A549 (cell line): Measurements from ENCODE around the gene DNAAF3. TPM values are rescaled to one million over a fixed set of nuclear protein-coding genes. Genes with fewer than 3 reads are reported as not detected.

Experiments used
- ATAC-seq, 2 experiments: fragments of 200-7000 bp in 1 of 2; fragments of >200 bp in 1 of 2; cut with Nextera tagmentation in 1 of 2; cut with Tn5 transposase in 1 of 2; 3 replicates each; pipeline versions ENCODE4 v1.8.0 to v1.9.1; 2018 to 2020; ENCODE audit warnings: mild to moderate bottlenecking in 1 of 2, moderate library complexity in 1 of 2
- CTCF ChIA-PET: fragments of 300-600 bp; sonication (Branson Sonifier 250); formaldehyde crosslinking; extraction: SDS; loops from one replicate; lab custom pipeline; 2021; ENCODE audit warnings: antibody characterized with exemption, inconsistent platforms; lab: Yijun Ruan, JAX
- POLR2A ChIA-PET: fragments of 350-600 bp; formaldehyde crosslinking; extraction: SDS; loops from one replicate; lab custom pipeline; 2021; ENCODE audit warnings: antibody characterized with exemption, inconsistent platforms; lab: Yijun Ruan, JAX
- DNase-seq, 2 experiments: peaks; one replicate each; pipeline versions ENCODE4 v3.0.0 to v3.0.0-alpha.2; 2011 to 2016; ENCODE audit warnings: low read depth in 1 of 2, low spot score in 1 of 2
- FAIRE-seq: peaks from 2 replicates; lab custom pipeline; 2011; peaks lifted over from hg19 to GRCh38; lab: Jason Lieb, UNC
- H3K27ac ChIP-seq, 2 experiments: fragments of >200 bp; sonication (Bioruptor Twin); formaldehyde crosslinking; 3 replicates each; pipeline ENCODE4 v1.5.1; 2016 to 2017
- H3K4me1 ChIP-seq: fragments of >200 bp; sonication (Bioruptor Twin); formaldehyde crosslinking; 3 replicates; pipeline ENCODE4 v1.6.1; 2016
- H3K4me2 ChIP-seq: fragments of >200 bp; sonication (Bioruptor Twin); formaldehyde crosslinking; 3 replicates; pipeline ENCODE4 v1.6.1; 2016
- H3K4me3 ChIP-seq: fragments of >200 bp; sonication (Bioruptor Twin); formaldehyde crosslinking; 3 replicates; pipeline ENCODE4 v1.5.1; 2016
- H3K9me3 ChIP-seq: fragments of >200 bp; sonication (Bioruptor Twin); formaldehyde crosslinking; 3 replicates; pipeline ENCODE4 v1.6.1; 2016
- BHLHE40 ChIP-seq: IDR thresholded peaks from 2 replicates; pipeline ENCODE4 v1.6.1; 2012; ENCODE audit warnings: low read depth, low read length, inconsistent platforms
- CBX2 ChIP-seq: fragments of 200-600 bp; sonication (generic); IDR thresholded peaks from 2 replicates; pipeline ENCODE4 v1.6.1; 2016; ENCODE audit warnings: low read depth, mild to moderate bottlenecking, borderline replicate concordance
- CHD2 ChIP-seq: fragments of 150-350 bp; IDR thresholded peaks from 2 replicates; pipeline ENCODE4 v1.6.1; 2014; ENCODE audit warnings: low read length; ENCODE audit not compliant: partially characterized antibody
- ESRRA ChIP-seq: fragments of 150-350 bp; IDR thresholded peaks from 2 replicates; pipeline ENCODE4 v1.6.1; 2014; ENCODE audit warnings: mild to moderate bottlenecking, low read length, borderline replicate concordance
- HOXA7 ChIP-seq: fragments of 250-450 bp; sonication (Bioruptor Pico); IDR thresholded peaks from 2 replicates; pipeline ENCODE4 v1.5.0; 2020; ENCODE audit warnings: mild to moderate bottlenecking, moderate library complexity
- HOXB5 ChIP-seq: fragments of 250-450 bp; sonication (Bioruptor Pico); IDR thresholded peaks from 2 replicates; pipeline ENCODE4 v1.5.0; 2020; ENCODE audit warnings: mild to moderate bottlenecking, moderate library complexity
- JUN ChIP-seq, 2 experiments: fragments of >200 bp; sonication (Bioruptor Twin); formaldehyde crosslinking; IDR thresholded peaks; 2 replicates in 1 of 2; 3 replicates in 1 of 2; pipeline ENCODE4 v1.6.1; 2016 to 2017
- JUNB ChIP-seq: fragments of >200 bp; sonication (Bioruptor Twin); formaldehyde crosslinking; IDR thresholded peaks from 2 replicates; pipeline ENCODE4 v1.6.1; 2016
- KDM1A ChIP-seq: fragments of 200-600 bp; sonication (generic); IDR thresholded peaks from 2 replicates; pipeline ENCODE4 v1.6.1; 2016; ENCODE audit warnings: low read depth, mild to moderate bottlenecking
- KDM5A ChIP-seq: fragments of 200-600 bp; sonication (generic); IDR thresholded peaks from 2 replicates; pipeline ENCODE4 v1.6.1; 2016; ENCODE audit warnings: antibody characterized with exemption, mild to moderate bottlenecking
- MYC ChIP-seq: IDR thresholded peaks from 2 replicates; pipeline ENCODE4 v1.6.1; 2012; ENCODE audit warnings: mild to moderate bottlenecking, inconsistent platforms, low read length, improper control_type of control experiment, borderline replicate concordance
- PHF8 ChIP-seq: fragments of 200-600 bp; sonication (generic); IDR thresholded peaks from 2 replicates; pipeline ENCODE4 v1.6.1; 2016; ENCODE audit warnings: low read depth, mild to moderate bottlenecking, antibody characterized with exemption, moderate library complexity, borderline replicate concordance
- POLR2A ChIP-seq: IDR thresholded peaks from 2 replicates; pipeline ENCODE4 v1.6.1; 2012; ENCODE audit warnings: mild to moderate bottlenecking, low read length
- POLR2AphosphoS2 ChIP-seq: conservative IDR thresholded peaks from 2 replicates; pipeline ENCODE4 v1.6.1; 2012; ENCODE audit warnings: low read length, improper control_type of control experiment, inconsistent platforms
- RAD21 ChIP-seq, 2 experiments: fragments of >200 bp in 1 of 2; sonication (Bioruptor Twin) in 1 of 2; formaldehyde crosslinking in 1 of 2; IDR thresholded peaks in 1 of 2; conservative IDR thresholded peaks in 1 of 2; 2 replicates in 1 of 2; 3 replicates in 1 of 2; pipeline ENCODE4 v1.6.1; 2012 to 2018; ENCODE audit warnings: inconsistent platforms in 1 of 2
- RARB ChIP-seq: fragments of 250-450 bp; sonication (Bioruptor Pico); IDR thresholded peaks from 2 replicates; pipeline ENCODE4 v1.8.0; 2021; ENCODE audit warnings: mild to moderate bottlenecking, moderate library complexity
- RCOR1 ChIP-seq: fragments of 150-350 bp; IDR thresholded peaks from 2 replicates; pipeline ENCODE4 v1.6.1; 2014; ENCODE audit warnings: antibody characterized with exemption, low read length, low read depth
- RNF2 ChIP-seq: fragments of 200-600 bp; sonication (generic); IDR thresholded peaks from 2 replicates; pipeline ENCODE4 v1.6.1; 2016; ENCODE audit warnings: low read depth, mild to moderate bottlenecking, antibody characterized with exemption, moderate library complexity, borderline replicate concordance
- SREBF2 ChIP-seq: fragments of 450-650 bp; IDR thresholded peaks from 2 replicates; pipeline ENCODE4 v1.6.1; 2014; ENCODE audit warnings: mild to moderate bottlenecking, moderate library complexity
- ZNF302 ChIP-seq: fragments of 250-450 bp; sonication (Bioruptor Pico); IDR thresholded peaks from 2 replicates; pipeline ENCODE4 v1.9.0; 2021; ENCODE audit warnings: inconsistent platforms, mild to moderate bottlenecking, moderate library complexity
- ZSCAN20 ChIP-seq: fragments of 250-450 bp; sonication (Bioruptor Pico); IDR thresholded peaks from 2 replicates; pipeline ENCODE4 v1.8.0; 2022; ENCODE audit warnings: mild to moderate bottlenecking, moderate library complexity
- WGBS: methylation state at CpG from one replicate; pipeline ENCODE4 v1.1.6; 2017; ENCODE audit errors: missing lambda C conversion rate; 5-methylcytosine and 5-hydroxymethylcytosine counted together
- polyA plus RNA-seq, 4 experiments: library from polyadenylated mRNA; depleted of rRNA in 3 of 4; stranded (reverse); fragments of >200 nt; fragmentation: RNase III in 1 of 4; extraction: RNeasy Plus Mini Kit Qiagen cat#74134 plus additional on column Dnase treatment in 1 of 4; gene quantifications; 2 replicates in 3 of 4; 3 replicates in 1 of 4; pipeline ENCODE4 v1.2.3, GENCODE V29; 2011 to 2017
- TF ChIP-seq, protein P1 (sequence below): IDR thresholded peaks from 2 replicates; pipeline ENCODE4 v1.6.1; 2012
- TF ChIP-seq, protein P2 (sequence below): fragments of 150-350 bp; IDR thresholded peaks from 2 replicates; pipeline ENCODE4 v1.6.1; 2014; ENCODE audit warnings: low read depth, mild to moderate bottlenecking, low read length
- TF ChIP-seq, protein P3 (sequence below): fragments of 200-600 bp; sonication (generic); IDR thresholded peaks from 2 replicates; pipeline ENCODE4 v1.6.1; 2016; ENCODE audit warnings: antibody characterized with exemption, mild to moderate bottlenecking, moderate library complexity

Gene DNAAF3
- polyA plus RNA-seq, 2 of the 4 experiments (the other 2 are of a cell fraction) = 4.0 to 5.3 TPM

DNA sequence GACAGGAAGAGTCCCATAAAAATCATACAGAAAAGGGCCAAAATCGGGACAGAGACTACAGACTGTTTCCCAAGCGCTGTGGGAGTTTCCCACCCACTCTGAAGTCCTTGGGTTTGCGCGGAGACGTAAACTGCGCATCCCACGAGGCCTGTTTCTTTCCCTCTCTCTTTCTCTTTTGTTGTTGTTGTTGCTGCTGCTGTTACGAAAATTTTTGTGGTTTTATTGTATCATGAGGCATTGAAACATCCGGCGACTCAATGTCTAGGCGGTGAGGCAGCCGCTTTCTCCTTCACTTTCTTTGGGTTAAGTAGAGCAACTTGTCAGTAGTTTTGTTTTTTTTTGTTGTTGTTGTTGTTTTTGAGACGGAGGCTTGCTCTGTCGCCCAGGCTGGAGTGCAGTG lies 47.4 kb downstream of the DNAAF3 start:
- POLR2A ChIA-PET = interaction anchor here (0.6 to 1.7 kb wide), 3 partner anchors 41 to 652 kb away, joined by 3 to 9 read pairs (median 3); partner anchors contain the start of gene ZNF628
- 91% methylated on average over 14 of the region's 14 CpGs for WGBS
- H3K9me3 ChIP-seq = no peaks in the 10 kb centered on the region
- peak overlapping the region in 1 of 2 experiments; percentile 94; a peak in 4 of 6 replicates for H3K27ac ChIP-seq
- TF ChIP-seq RCOR1 (no peak), SREBF2 (no peak), HOXA7 (CRISPR knock-in tag) (no peak), KDM5A (no peak), ZSCAN20 (CRISPR knock-in tag) (no peak), JUN (IDR thresholded peaks at IDR 0.05) (no peak), JUNB (no peak), BHLHE40 (no peak), RAD21 (conservative IDR thresholded peaks at IDR 0.05 in 1 of 2, IDR thresholded peaks at IDR 0.05 in 1 of 2) (no peak), KDM1A (no peak), CHD2 (no peak), POLR2A (no peak)
- TF ChIP-seq, protein P1, sequence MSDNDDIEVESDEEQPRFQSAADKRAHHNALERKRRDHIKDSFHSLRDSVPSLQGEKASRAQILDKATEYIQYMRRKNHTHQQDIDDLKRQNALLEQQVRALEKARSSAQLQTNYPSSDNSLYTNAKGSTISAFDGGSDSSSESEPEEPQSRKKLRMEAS = no peak
- H3K4me2 ChIP-seq = no peak overlapping the region; the same call in 2 of the 3 replicates
- no peak for DNase-seq
- H3K4me1 ChIP-seq = peaks cover 26% of the 10 kb centered on the region
- CTCF ChIA-PET = interaction anchor here (1.1 to 6.7 kb wide), 5 partner anchors 22 to 385 kb away, joined by 3 to 35 read pairs (median 4); no protein-coding TSS in a partner anchor
- no peak for ATAC-seq
- H3K4me3 ChIP-seq = no peak overlapping the region
- no peak for FAIRE-seq

DNA sequence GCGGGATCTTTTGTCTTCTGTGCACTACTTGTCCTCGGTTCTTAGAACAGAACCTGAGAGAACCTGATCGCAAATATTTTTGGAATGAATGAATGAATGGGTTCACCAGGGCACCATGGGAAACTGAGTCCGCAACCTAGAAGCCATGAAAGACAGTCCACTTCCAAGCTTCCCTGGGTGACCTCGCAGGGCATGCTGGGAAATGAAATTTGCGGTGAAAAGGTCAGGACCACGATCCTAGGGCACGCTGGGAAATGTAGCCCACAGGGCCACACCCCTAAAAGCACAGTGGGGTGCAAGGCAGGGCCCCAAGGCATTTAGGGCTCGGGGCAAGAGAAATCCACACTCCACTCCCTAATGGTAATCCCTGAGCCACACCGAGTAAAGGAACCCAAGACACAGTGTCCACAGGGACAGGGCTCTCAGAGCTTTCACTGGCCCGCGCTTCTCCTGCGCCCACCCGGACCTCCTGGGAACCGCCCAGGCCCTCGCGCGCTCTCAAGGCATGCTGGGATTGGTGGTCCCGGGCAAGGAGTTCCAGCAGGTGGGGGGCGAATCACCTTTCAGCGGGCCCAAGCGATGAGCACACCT lies 47.9 kb downstream of the DNAAF3 start:
- H3K4me3 ChIP-seq = peak overlapping the region; percentile 64
- peaks cover 30% of the 10 kb centered on the region for H3K4me1 ChIP-seq
- POLR2A ChIA-PET = interaction anchor here (0.6 to 2.4 kb wide), 11 partner anchors 23 to 651 kb away, joined by 3 to 12 read pairs (median 5); partner anchors contain the start of genes DNAAF3, KMT5C, PPP6R1 and UBE2S
- no peaks in the 10 kb centered on the region for H3K9me3 ChIP-seq
- H3K4me2 ChIP-seq = peak overlapping the region; percentile 90
- no peak for ATAC-seq
- TF ChIP-seq, protein P1 = peak; percentile 11; the same call in 1 of the 2 replicates
- TF ChIP-seq SREBF2 = no peak
- WGBS = 74% methylated on average over 22 of the region's 22 CpGs
- peak in 1 of 2 experiments; percentile 54 for DNase-seq
- CTCF ChIA-PET = interaction anchor here (0.7 to 6.7 kb wide), 6 partner anchors 12 to 386 kb away, joined by 3 to 35 read pairs (median 4); no protein-coding TSS in a partner anchor
- H3K27ac ChIP-seq = peak overlapping the region; percentile 76 to 94
- no peak for FAIRE-seq

DNA sequence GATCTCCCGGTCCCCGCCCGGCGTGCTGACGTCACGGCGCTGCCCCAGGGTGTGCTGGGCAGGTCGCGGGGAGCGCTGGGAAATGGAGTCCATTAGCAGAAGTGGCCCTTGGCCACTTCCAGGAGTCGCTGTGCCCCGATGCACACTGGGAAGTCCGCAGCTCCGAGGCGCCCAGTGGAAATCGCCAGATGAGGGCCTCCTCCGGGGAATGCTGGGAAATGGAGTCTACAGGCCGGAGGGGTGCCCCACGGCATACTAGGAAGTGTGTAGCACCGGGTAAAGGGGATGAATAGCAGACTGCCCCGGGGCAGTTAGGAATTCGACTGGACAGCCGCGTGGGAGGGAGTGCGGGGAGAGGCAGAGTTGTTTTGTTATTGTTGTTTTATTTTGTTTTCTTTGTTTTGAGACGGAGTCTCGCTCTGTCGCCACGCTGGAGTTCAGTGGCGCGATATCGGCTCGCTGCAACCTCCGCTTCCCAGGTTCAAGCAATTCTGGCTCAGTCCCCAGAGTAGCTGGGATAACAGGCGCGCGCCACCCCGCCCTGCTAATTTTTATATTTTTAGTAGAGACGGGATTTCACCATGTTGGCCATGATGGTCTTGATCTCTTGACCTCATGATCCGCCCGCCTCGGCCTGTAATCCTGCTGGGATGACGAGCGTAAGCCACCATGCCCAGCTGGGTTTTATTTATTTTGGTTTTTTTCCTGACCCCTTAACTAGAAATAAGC lies 48.6 kb downstream of the DNAAF3 start:
- peak; percentile 90 to 95 for ATAC-seq
- FAIRE-seq = peak; percentile 56
- Histone ChIP-seq H3K4me2 (peak overlapping the region; percentile 90), H3K4me1 (peaks cover 30% of the 10 kb centered on the region), H3K9me3 (no peaks in the 10 kb centered on the region), H3K27ac (peak overlapping the region; percentile 85 to 94), H3K4me3 (peak overlapping the region; percentile 64)
- ChIA-PET POLR2A (interaction anchor here (0.6 to 2.4 kb wide), 14 partner anchors 23 to 537 kb away, joined by 3 to 12 read pairs (median 4); partner anchors contain the start of genes DNAAF3, KMT5C, PPP6R1 and UBE2S), CTCF (interaction anchor here (0.6 to 6.7 kb wide), 11 partner anchors 11 to 386 kb away, joined by 3 to 35 read pairs (median 4); no protein-coding TSS in a partner anchor)
- WGBS = 6% methylated on average over 32 of the region's 44 CpGs
- peak; percentile 99 to 100 for DNase-seq
- TF ChIP-seq ESRRA (no peak), ZNF302 (CRISPR knock-in tag) (no peak), CBX2 (no peak), MYC (0 out of 2 replicates have a peak, but pooled peaks have one; percentile 42), RNF2 (no peak), PHF8 (peak; percentile 65), KDM5A (no peak), POLR2A (peak; percentile 74), SREBF2 (no peak), JUN (IDR thresholded peaks at IDR 0.05) (peak in 1 of 2 experiments; percentile 36; a peak in 3 of 5 replicates), HOXB5 (CRISPR knock-in tag) (no peak), RARB (no peak), POLR2AphosphoS2 (no peak)
- TF ChIP-seq, protein P2, sequence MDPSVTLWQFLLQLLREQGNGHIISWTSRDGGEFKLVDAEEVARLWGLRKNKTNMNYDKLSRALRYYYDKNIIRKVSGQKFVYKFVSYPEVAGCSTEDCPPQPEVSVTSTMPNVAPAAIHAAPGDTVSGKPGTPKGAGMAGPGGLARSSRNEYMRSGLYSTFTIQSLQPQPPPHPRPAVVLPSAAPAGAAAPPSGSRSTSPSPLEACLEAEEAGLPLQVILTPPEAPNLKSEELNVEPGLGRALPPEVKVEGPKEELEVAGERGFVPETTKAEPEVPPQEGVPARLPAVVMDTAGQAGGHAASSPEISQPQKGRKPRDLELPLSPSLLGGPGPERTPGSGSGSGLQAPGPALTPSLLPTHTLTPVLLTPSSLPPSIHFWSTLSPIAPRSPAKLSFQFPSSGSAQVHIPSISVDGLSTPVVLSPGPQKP = no peak
- TF ChIP-seq, protein P1 = peak; percentile 56
- TF ChIP-seq, protein P3, sequence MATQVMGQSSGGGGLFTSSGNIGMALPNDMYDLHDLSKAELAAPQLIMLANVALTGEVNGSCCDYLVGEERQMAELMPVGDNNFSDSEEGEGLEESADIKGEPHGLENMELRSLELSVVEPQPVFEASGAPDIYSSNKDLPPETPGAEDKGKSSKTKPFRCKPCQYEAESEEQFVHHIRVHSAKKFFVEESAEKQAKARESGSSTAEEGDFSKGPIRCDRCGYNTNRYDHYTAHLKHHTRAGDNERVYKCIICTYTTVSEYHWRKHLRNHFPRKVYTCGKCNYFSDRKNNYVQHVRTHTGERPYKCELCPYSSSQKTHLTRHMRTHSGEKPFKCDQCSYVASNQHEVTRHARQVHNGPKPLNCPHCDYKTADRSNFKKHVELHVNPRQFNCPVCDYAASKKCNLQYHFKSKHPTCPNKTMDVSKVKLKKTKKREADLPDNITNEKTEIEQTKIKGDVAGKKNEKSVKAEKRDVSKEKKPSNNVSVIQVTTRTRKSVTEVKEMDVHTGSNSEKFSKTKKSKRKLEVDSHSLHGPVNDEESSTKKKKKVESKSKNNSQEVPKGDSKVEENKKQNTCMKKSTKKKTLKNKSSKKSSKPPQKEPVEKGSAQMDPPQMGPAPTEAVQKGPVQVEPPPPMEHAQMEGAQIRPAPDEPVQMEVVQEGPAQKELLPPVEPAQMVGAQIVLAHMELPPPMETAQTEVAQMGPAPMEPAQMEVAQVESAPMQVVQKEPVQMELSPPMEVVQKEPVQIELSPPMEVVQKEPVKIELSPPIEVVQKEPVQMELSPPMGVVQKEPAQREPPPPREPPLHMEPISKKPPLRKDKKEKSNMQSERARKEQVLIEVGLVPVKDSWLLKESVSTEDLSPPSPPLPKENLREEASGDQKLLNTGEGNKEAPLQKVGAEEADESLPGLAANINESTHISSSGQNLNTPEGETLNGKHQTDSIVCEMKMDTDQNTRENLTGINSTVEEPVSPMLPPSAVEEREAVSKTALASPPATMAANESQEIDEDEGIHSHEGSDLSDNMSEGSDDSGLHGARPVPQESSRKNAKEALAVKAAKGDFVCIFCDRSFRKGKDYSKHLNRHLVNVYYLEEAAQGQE = 0 out of 2 replicates have a peak, but pooled peaks have one; percentile 44
